Activated CD4-positive, alpha-beta T cell treated with anti-CD3 and anti-CD28 coated beads, Interleukin-2, amount 50 U/mL, for 1 hour (primary cell): ENCODE results near the gene MED28.
A peak's percentile ranks its signal among the peaks of the same experiment; 100 is the strongest.
"Not testable (repeated sequence)": the region's sequence is repeated elsewhere in the genome, so short reads cannot be mapped to it uniquely, and the experiment has no call there.

Experiments used
- DNase-seq: peaks from one replicate; pipeline ENCODE4 v3.0.0-alpha.2; 2020

The MED28 gene

GRCh38 chr4:17619416-17620105 is 5.1 kb downstream of the MED28 start:
- DNase-seq, result no peak

GRCh38 chr4:17623451-17624001 is 9.1 kb downstream of the MED28 start:
- DNase-seq, result no peak

DNA sequence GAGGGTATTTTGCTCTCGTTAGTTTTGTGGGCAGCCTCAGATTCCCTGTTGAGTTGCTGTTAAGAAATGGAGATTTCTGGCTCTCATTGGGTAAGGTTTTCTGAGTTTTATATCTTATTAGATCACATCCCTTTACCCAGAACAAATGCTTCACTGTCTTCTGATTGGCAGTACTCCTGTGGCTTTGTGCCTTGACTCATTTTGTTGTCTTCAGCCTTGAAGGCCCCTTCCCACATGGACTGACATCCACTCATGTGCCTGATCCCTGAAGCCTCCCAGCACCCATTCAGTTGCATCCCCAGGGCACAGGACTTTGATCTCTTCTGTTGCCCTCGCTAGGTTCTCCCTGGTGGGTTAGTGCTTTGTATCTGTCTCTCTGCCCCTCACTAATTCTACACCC is 10.4 kb downstream of the MED28 start:
- no peak for DNase-seq

DNA sequence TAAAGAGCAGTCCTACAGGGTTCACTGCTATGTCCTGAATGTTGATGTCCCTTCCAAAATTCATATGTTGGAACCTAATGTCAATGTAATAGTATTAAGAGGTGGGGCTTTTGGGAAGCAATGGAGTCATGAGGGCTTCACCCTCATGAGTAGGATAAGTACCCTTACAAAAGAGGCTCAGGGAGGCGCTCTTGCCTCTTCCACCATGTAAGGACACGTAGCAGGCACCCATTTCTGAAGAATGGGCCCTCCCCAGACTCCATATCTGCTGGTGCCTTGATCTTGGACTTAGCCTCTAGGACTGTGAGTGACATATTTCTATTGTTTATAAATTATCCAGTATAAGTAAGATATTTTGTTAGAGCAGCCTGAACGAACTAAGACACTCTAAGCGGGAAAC is 15.8 kb downstream of the MED28 start:
- no peak for DNase-seq

DNA sequence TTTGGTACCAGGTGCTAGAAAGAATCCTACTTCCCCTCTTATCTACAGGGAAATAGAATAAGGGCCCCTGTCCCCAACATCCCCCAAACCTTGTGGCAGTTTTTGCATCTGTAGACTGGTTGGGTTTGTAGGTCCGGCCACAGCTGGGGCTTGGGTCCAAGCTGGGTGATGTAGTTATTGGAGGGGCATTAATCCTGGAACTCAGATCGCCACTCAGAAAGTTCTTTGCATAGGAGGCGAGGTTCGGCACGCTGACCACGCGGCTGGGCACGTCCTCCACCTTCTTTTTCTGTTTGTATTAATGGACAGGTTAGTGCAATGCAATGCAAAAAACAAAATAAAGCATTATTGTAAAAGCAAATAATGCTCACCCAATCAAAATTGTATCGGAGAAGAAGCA is 19.2 kb downstream of the MED28 start:
- DNase-seq, result no peak

DNA sequence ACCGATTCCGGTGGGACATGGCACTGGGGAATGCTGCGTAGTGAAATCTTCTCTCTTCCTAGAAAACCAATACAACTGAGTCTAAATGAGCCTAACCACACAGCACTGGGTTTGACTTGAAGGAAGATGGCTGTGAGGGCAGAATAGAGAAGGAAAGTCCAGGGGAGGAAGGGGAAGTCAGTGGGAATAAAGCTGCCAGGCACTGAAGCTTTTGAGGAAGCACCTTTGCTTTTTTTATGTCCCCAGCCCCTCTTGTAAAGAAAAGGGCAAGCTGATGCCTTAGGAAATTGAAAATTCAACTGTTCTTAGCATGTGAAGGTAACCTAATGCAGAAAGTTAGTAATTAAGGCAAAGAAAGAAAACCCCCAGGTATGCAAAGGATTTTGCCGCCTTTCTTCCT is 20.6 kb downstream of the MED28 start:
- no peak for DNase-seq

DNA sequence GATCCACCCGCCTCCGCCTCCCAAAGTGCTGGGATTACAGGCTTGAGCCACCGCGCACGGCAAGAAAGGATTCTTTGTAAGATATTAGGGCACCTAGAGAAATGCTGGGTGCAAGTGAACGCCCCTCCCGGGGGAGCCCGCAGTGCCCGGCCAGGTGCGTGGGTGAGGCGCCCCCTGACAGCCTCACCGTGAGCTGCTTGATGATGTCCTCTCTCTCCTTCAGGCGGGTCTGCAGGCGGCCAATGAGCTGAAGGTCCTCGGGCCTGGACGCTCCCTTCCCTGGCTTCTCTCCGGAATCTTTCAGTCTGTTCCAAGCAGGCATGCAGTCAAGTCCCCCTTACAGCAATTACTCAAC is 21.9 kb downstream of the MED28 start:
- DNase-seq, result no peak

GRCh38 chr4:17636696-17637622 is 22.5 kb downstream of the MED28 start:
- DNase-seq, result peak; percentile 72

- no peak for DNase-seq
Measured at GRCh38 chr4:17639136-17639535, 24.7 kb downstream of the MED28 start.

DNA sequence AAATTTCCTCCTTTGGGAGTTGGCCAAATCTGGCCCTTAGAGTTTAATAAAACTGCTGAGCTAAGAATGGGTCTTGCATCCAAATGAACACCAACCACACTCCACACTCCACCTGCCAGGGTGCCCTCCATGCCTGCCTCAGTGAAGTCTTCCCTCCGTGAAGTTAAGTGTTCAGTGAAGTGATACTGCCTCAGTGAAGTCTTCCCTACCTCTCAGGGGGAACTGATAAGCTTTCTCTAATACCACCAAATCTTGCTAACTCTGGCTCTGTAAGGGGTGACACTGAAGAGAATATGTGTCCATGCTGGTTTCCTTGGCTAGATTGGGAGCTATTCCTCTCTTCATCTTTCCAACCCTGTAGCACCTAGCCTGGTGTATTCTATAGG is 27.9 kb downstream of the MED28 start:
- no peak for DNase-seq

GRCh38 chr4:17646693-17647092 is 32.3 kb downstream of the MED28 start:
- DNase-seq, result no peak

- no peak for DNase-seq
Measured at GRCh38 chr4:17647176-17647806, 32.9 kb downstream of the MED28 start.

GRCh38 chr4:17647927-17648326 is 33.5 kb downstream of the MED28 start:
- DNase-seq, result no peak

GRCh38 chr4:17650406-17650805 is 36.0 kb downstream of the MED28 start:
- DNase-seq, result no peak

- DNase-seq, result no peak
Measured at GRCh38 chr4:17654701-17655100, 40.3 kb downstream of the MED28 start.

DNA sequence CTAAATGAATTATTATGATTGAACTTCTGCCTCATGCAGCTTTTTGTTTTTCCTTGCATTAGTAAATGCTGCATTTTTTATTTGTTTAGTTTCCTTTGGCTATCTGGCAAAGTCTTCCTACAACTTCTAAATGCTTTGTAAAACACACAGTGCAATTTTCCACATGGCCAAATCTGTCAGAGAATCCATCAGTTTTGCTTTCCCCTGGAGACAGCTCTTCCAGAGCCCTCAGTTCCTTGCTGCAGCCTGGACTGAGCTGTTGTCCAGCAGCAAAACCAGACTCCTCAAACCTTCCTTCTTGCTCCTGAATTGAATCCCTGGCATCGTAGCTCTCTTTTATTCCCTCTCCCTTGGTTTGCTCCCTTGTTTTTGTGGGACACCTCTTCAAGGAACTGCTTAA is 42.6 kb downstream of the MED28 start:
- DNase-seq, result no peak

- DNase-seq, result no peak
Measured at GRCh38 chr4:17657849-17658248, 43.4 kb downstream of the MED28 start.

GRCh38 chr4:17659196-17659595 is 44.8 kb downstream of the MED28 start:
- DNase-seq, result not testable (repeated sequence)

GRCh38 chr4:17662694-17663093 is 48.3 kb downstream of the MED28 start:
- no peak for DNase-seq

- DNase-seq, result no peak
Measured at GRCh38 chr4:17664755-17665154, 50.3 kb downstream of the MED28 start.

DNA sequence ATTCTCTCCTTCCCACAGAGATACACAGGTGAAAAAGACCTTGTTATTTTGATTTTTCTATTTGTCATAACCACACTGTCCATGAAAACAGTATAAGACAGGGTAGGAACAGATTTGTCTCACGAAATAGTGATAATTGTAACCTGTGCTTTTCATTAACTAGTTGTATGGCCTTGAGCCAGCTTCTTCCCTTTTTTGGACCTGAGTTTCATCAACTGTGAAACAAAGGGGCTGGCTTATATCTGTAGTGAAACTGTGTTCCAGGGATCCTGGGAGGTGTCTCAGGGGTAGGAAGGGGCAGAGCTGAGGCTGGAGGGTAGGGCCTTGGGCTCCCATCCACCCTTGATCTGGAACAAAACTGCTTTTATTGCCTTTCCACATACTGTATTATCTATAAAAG is 50.9 kb downstream of the MED28 start:
- DNase-seq, result no peak

DNA sequence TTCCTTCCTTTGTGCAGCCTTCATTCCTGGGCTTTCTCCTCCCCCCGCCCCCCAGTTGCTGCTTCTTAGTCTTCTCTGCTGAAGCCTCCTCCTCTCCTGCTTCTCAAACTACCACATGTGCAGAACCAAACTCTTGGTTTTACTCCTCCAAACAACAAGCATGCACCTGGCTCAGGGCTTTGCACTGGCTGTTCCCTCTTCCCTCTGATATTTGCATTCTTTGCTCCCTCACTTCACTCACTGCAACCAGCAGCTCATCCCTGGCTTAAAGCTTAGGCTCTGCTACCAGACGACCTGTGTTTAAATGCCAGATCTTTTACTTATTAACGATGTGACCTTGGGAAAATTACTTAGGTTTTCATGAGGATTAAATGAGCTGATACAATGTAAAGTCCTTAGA is 51.4 kb downstream of the MED28 start:
- no peak for DNase-seq

GRCh38 chr4:17667253-17667652 is 52.8 kb downstream of the MED28 start:
- no peak for DNase-seq
